ENCODE results near the gene DMAC2.
A peak's percentile ranks its signal among the peaks of the same experiment; 100 is the strongest.
"Not testable (repeated sequence)": the region's sequence is repeated elsewhere in the genome, so short reads cannot be mapped to it uniquely, and the experiment has no call there.

DMAC2 gene

DNA sequence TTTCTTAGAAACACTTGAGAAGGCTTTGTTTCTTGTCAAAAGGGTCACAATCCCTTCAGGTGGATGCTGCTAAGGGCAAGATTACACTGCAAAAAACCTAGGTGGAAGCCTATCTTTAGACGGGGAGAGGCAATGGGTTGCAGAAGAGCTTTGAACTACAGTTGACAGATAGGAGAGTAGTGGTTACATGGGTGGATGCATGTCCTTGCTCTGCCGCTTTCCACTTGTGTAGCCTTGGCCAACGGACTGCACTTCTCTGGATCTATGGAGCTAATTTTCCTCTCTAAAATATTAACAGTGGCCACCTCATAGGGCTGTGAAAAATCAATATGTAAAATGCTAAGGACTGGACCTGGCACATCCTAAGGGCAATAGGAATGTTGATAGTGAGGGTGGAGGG lies 41.1 kb downstream of the DMAC2 start:
- DNase-seq (ENCODE audit: low read depth), result no peak

- DNase-seq (ENCODE audit: low read depth), result no peak
Measured at GRCh38 chr19:41398050-41398418, 41.7 kb downstream of the DMAC2 start.

DNA sequence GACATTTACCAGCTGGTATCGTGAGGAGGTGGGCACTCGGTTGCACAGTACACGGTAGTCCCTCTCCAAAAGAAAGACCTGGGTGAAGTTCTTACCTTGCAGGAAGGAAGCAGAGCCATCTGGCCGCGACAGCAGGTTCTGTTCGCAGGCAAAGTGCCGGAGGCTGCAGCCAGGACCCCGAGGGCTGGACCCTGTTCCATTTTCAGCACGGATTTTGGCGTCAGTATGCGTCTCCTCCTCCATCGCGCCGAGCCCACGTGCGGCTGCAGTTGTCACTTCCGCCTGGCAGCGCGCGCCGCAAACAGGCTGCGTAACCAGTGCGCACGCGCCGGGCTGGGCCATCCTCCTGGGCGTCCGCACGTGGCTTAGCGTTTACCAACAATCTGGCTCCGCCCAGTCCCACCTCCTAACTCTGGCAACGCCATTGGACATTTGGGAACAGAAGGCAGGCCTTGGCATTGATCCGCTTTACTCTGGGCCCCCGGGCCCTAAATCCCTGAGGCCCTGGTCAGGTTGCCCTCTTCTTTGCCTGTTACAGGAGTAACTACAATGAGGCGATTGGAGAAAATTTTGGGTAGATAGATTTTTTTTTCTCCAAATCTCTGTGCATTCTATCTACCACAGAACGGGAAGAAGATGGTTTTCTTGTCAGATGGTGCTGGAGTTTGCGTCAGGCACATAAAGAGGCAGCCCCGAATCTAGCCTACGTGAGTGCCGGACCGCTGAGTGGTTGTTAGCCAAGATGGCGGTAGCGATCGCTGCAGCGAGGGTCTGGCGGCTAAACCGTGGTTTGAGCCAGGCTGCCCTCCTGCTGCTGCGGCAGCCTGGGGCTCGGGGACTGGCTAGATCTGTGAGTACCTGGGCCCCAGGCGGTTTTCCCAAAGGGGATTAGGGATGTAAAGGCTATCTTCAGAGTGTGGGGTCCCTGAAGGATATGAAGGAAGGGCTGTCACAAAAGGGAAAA lies 42.3 kb downstream of the DMAC2 start, which contains the start of the genes BCKDHA and EXOSC5:
TSS of gene BCKDHA (plus strand) at position 733 of the 964 bp plus-strand sequence. CDS start at position 743, 10 bp downstream.
TSS of gene EXOSC5 (minus strand) at position 274 of the 964 bp plus-strand sequence. CDS start at position 243, 31 bp downstream.
- DNase-seq (ENCODE audit: low read depth), result peak; percentile 100

- no peak for DNase-seq (ENCODE audit: low read depth)
Measured at GRCh38 chr19:41395355-41395754, 44.4 kb downstream of the DMAC2 start.

- DNase-seq (ENCODE audit: low read depth), result no peak
Measured at GRCh38 chr19:41392775-41393174, 46.9 kb downstream of the DMAC2 start.

GRCh38 chr19:41391618-41392017 lies 48.1 kb downstream of the DMAC2 start:
- DNase-seq (ENCODE audit: low read depth), result no peak

GRCh38 chr19:41386442-41386841 lies 53.3 kb downstream of the DMAC2 start:
- no peak for DNase-seq (ENCODE audit: low read depth)

DNA sequence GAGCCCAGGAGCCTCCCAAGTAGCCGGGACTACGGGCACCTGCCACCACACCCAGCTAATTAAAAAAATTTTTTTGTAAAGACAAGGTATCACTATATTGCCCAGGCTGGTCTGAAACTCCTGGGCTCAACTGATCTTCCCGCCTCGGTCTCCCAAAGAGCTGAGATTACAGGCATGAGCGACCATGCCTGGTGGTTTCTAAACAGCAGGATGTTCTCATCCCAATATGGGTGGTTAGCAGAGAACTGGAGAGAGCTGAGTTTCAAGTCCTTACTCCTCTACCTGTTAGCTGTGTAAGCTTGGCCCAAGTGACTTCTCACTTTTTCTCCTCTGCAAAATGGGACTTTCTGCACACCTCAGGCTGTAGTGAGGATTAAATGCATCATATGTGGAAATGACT lies 55.4 kb downstream of the DMAC2 start:
- no peak for DNase-seq (ENCODE audit: low read depth)

DNA sequence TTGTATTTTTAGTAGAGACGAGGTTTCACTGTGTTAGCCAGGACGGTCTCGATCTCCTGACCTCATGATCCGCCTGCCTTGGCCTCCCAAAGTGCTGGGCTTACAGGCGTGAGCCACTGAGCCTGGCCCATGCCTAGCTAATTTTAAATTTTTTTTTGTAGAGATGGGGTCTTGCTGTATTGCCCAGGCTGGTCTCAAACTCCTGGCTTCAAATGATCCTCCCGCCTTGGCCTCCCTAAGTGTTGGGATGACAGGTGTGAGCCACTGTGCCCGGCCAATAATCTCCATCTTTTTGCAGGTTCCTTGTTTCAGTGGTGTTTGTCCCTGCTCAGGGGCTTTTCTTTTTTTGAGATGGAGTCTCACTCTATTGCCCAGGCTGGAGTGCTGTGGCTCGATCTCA lies 58.2 kb downstream of the DMAC2 start:
- DNase-seq (ENCODE audit: low read depth), result not testable (repeated sequence)

Data from stromal cell of bone marrow (primary cell).